GM20000 (cell line): ENCODE measurements around the gene MRPS24.

Experiments
- DNase-seq: peaks from one replicate; pipeline ENCODE4 v3.0.0; 2012; ENCODE audit warnings: low spot score
- TF ChIP-seq, protein P1 (sequence below): IDR thresholded peaks from 2 replicates; pipeline ENCODE4 v1.5.1; 2012; ENCODE audit warnings: mild to moderate bottlenecking, control low read depth; ENCODE audit errors: extremely low read depth, missing control alignments

Gene MRPS24

DNA sequence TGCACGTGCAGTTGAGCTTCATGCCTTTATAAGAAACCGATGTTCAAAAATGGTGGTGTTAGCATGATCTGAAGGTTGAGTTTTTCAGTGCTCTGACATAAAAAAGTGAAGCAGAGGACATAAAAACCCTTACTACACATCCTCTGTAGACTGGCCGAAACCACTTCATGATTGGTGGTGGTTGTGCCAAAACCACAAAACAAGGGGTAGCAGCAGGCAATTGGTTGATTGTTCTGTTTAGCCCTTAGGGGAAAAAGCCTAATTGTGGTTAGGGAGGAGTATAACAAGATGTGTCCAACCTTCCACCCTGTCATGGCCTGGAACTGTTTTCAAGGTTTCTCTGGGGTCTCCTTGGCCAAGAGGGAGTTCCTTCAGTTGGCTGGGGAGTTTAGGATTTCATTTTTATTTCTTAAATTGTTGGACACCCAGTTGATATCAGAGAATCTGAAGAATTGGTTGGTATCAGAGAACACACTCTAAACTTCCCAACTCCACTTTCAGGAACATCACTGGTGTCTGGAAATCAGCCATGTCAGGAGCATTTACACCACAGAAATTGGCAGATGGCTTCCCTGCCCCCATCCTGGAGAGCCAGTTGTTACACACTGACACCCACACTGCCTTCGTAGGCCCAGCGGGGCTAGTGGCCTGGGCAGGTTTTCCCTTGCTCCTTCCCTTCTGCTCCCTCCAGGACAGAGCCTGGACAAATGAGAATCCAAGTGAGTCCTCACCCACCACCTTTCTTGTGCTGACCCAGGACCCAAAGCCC is 18.8 kb downstream of the MRPS24 start:
- DNase-seq, result no peak
- TF ChIP-seq, protein P1, sequence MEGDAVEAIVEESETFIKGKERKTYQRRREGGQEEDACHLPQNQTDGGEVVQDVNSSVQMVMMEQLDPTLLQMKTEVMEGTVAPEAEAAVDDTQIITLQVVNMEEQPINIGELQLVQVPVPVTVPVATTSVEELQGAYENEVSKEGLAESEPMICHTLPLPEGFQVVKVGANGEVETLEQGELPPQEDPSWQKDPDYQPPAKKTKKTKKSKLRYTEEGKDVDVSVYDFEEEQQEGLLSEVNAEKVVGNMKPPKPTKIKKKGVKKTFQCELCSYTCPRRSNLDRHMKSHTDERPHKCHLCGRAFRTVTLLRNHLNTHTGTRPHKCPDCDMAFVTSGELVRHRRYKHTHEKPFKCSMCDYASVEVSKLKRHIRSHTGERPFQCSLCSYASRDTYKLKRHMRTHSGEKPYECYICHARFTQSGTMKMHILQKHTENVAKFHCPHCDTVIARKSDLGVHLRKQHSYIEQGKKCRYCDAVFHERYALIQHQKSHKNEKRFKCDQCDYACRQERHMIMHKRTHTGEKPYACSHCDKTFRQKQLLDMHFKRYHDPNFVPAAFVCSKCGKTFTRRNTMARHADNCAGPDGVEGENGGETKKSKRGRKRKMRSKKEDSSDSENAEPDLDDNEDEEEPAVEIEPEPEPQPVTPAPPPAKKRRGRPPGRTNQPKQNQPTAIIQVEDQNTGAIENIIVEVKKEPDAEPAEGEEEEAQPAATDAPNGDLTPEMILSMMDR, result no peak

DNA sequence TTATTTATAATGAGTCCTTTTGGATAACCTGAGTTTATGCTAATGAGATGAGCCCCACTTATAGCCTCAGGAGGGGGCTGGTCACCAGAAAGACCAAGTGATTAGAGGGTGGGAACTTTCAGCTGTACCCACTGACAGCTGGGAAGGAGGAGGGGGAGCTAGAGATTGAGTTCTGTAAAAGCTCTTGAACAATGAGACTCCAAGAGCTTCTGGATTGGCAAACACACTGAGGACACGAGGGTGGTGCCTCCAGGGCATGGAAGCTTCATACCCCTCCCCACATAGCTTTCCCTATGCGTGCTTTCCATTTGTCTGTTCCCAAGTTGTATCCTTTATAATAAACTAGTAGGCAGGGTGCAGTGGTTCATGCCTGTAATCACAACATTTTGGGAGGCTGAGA is 20.3 kb downstream of the MRPS24 start:
- TF ChIP-seq, protein P1, result no peak
- DNase-seq, result no peak

DNA sequence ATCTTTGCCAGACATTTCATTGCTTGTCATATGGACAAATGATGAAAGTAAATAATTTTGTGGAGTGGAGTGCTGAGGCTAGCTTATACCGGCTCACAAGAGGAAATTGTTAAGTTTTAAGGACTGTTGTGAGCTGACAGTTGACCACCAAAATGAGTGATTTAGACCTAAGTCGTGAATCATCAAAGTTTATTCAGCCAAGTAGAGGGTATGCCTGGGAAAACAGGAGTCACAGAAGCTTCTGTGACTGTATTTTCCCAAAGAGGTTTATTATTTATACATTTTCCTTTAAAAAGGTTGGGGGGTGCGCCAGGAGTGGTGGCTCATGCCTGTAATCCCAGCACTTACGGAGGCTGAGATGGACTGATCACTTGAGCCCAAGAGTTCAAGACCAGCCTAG is 21.8 kb downstream of the MRPS24 start:
- no peak for DNase-seq
- TF ChIP-seq, protein P1, result no peak

DNA sequence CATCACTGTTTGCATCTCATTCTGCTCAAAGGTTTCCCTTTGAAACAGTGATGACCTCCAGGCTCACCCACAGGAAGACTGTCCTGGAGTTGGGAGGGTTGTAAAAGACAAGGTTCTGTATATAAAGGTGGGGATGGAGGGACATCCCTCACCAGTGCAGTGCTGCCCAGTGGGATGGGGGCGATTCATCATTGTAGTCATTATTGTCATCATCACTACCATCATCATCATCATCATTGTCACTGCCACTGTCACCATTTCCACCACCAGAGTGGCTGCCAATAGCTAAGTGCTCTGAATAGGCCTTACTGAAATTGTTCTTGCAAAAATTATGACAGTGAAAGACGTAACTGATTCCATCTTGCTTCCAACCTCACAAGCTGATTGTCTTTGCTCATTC is 24.7 kb downstream of the MRPS24 start:
- no peak for DNase-seq

DNA sequence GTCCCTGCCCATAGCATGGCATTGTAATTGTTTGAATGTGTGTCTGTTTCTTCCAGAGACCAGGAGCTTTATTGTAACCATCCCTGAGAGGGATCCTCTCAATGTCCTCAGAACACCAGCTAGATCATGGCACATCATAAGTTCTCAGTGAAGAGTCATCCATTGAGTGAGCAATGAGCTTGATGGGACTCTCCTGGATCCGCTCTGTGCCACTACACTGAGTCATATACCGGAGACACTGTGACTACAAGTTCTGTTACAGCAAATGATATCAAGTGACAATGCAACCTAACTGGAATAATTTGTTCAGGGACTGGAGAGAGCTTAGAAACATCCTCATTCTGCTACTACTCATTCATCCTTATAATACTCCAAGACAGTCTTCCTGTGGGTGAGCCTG is 25.1 kb downstream of the MRPS24 start:
- TF ChIP-seq, protein P1, result no peak
- no peak for DNase-seq

More for the DNA sequence above, 24.7 kb downstream of the MRPS24 start:
- TF ChIP-seq, protein P1, result no peak

DNA sequence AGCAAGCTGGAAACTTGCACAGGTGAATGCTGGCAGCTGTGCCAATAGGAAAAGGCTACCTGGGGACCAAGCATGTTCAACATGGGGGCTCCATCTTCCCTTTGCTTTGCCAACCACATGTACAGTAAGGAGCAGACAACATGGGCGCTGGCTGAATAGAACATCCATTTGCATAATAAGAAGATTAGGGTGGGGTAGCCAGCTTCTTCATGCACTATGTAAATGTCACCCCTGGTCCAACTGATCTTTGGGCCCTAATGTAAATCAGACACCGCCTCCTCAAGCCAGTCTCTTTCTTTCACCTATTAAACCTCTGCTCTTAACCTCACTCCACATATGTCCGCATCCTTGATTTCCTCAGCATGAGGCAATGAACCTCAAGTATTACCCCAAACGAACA is 26.0 kb downstream of the MRPS24 start:
- TF ChIP-seq, protein P1, result no peak
- no peak for DNase-seq

DNA sequence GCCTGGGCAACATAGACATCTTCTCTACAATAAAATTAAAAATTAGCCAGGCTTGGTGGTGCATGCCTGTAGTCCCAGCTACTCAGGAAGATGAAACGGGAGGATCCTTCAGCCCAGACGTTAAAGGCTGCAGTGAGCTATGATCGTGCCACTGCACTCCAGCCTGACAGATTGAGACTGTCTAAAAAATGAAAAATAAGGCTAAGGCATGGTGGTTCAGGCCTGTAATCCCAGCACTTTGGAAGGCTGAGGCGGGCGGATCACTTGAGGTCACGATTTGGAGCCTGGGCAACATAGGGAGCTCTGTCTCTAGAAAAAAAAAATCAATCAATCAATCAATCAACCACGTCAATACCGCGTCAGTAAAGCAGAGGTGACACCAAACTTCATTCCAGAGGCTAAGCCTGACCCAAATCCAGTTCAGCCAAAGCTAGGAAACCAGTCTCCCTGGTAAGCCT is 31.1 kb downstream of the MRPS24 start:
- DNase-seq, result no peak
- TF ChIP-seq, protein P1, result no peak
